ENCODE data around the gene ZNF575. TPM values are rescaled to one million over a fixed set of nuclear protein-coding genes. Genes with fewer than 3 reads are reported as not detected.

Gene ZNF575
- 1.3 to 2.1 TPM (median 2.0 TPM) in 5 replicates for total RNA-seq (2022; extraction: Qiagen RNA extraction)

GRCh38 chr19:43532962-43533545 is at the start of gene ZNF575:
ZNF575 (plus strand) TSS chr19:43533188; CDS start chr19:43534423, 1,235 bp downstream.

GRCh38 chr19:43504426-43505185 is 28.4 kb upstream of the ZNF575 start, which contains the start of gene PHLDB3:
PHLDB3 (minus strand) TSS chr19:43504746; CDS start chr19:43504118, 628 bp downstream.

GRCh38 chr19:43526884-43527859 is 5.8 kb upstream of the ZNF575 start, which contains the start of gene ETHE1:
ETHE1 (minus strand) TSS chr19:43527201; CDS start chr19:43527177, 24 bp downstream.

GRCh38 chr19:43575156-43575950 is 42.4 kb downstream of the ZNF575 start, which contains the start of the genes PINLYP and XRCC1:
PINLYP (plus strand) TSS chr19:43575801; CDS start chr19:43577192, 1,391 bp downstream.
XRCC1 (minus strand) TSS chr19:43575527; CDS start chr19:43575458, 69 bp downstream.

Other genes starting within 250 kb of the ZNF575 start
- gene CD177, start 179.5 kb upstream of the ZNF575 start, total RNA-seq (2022; extraction: Qiagen RNA extraction) = 0.07 to 0.11 TPM (median 0.08 TPM) in 4 of 5 replicates, not detected in the other
- gene TEX101, start 118.3 kb upstream of the ZNF575 start, total RNA-seq (2022; extraction: Qiagen RNA extraction) = not detected in 5 replicates
- 0.27 to 0.63 TPM (median 0.30 TPM) in 5 replicates for gene LYPD3, start 67.6 kb upstream of the ZNF575 start, total RNA-seq (2022; extraction: Qiagen RNA extraction)
- gene PHLDB3, start 28.4 kb upstream of the ZNF575 start, total RNA-seq (2022; extraction: Qiagen RNA extraction) = 7.3 to 11.0 TPM (median 8.8 TPM) in 5 replicates
- gene ETHE1, start 6.0 kb upstream of the ZNF575 start, total RNA-seq (2022; extraction: Qiagen RNA extraction) = 39.8 to 51.9 TPM (median 49.4 TPM) in 5 replicates
- gene XRCC1, start 42.3 kb downstream of the ZNF575 start, total RNA-seq (2022; extraction: Qiagen RNA extraction) = 25.4 to 29.3 TPM (median 28.2 TPM) in 5 replicates
- 0.09 to 0.67 TPM (median 0.19 TPM) in 4 of 5 replicates, not detected in the other for gene PINLYP, start 42.6 kb downstream of the ZNF575 start, total RNA-seq (2022; extraction: Qiagen RNA extraction)
- 4.8 to 7.7 TPM (median 5.9 TPM) in 5 replicates for gene IRGQ, start 62.9 kb downstream of the ZNF575 start, total RNA-seq (2022; extraction: Qiagen RNA extraction)
- gene ZNF576, start 63.4 kb downstream of the ZNF575 start, total RNA-seq (2022; extraction: Qiagen RNA extraction) = 12.8 to 21.4 TPM (median 19.3 TPM) in 5 replicates
- 0.71 to 0.94 TPM (median 0.84 TPM) in 5 replicates for gene SRRM5, start 78.9 kb downstream of the ZNF575 start, total RNA-seq (2022; extraction: Qiagen RNA extraction)
- 41.8 to 62.6 TPM (median 62.3 TPM) in 5 replicates for gene ZNF428, start 86.4 kb downstream of the ZNF575 start, total RNA-seq (2022; extraction: Qiagen RNA extraction)
- 7.7 to 11.6 TPM (median 8.9 TPM) in 5 replicates for gene CADM4, start 106.7 kb downstream of the ZNF575 start, total RNA-seq (2022; extraction: Qiagen RNA extraction)
- gene PLAUR, start 137.0 kb downstream of the ZNF575 start, total RNA-seq (2022; extraction: Qiagen RNA extraction) = 59.0 to 67.2 TPM (median 63.7 TPM) in 5 replicates
- gene IRGC, start 182.9 kb downstream of the ZNF575 start, total RNA-seq (2022; extraction: Qiagen RNA extraction) = not detected in 5 replicates
- 49.2 to 64.3 TPM (median 55.9 TPM) in 5 replicates for gene SMG9, start 221.8 kb downstream of the ZNF575 start, total RNA-seq (2022; extraction: Qiagen RNA extraction)
- 42.2 to 55.5 TPM (median 53.1 TPM) in 5 replicates for gene KCNN4, start 247.8 kb downstream of the ZNF575 start, total RNA-seq (2022; extraction: Qiagen RNA extraction)

Data from A549 treated with Hydrocortisone at 1 μM for 4 hours (cell line).